Measurements from ENCODE around the gene POU6F2.
"Not testable (repeated sequence)": the region's sequence is repeated elsewhere in the genome, so short reads cannot be mapped to it uniquely, and the experiment has no call there.

Gene POU6F2

GRCh38 chr7:39192476-39192875 is 214.8 kb downstream of the POU6F2 start:
- no peak overlapping the region for H3K27ac ChIP-seq (ENCODE audit: low read depth, low read length)
- no peaks in the 10 kb centered on the region for H3K9me3 ChIP-seq (ENCODE audit: control insufficient read depth in 1 of 2, low read length in 2 of 2)
- H3K27me3 ChIP-seq (ENCODE audit: control insufficient read depth in 1 of 2, insufficient read depth in 2 of 2, low read length in 2 of 2), result no peaks in the 10 kb centered on the region
- no peak overlapping the region for H3K4me3 ChIP-seq (ENCODE audit: low read depth in 1 of 2, low read length in 2 of 2)
- no peaks in the 10 kb centered on the region for H3K4me1 ChIP-seq (ENCODE audit: control insufficient read depth in 1 of 2, insufficient read depth in 2 of 2, low read length in 2 of 2)
- H3K36me3 ChIP-seq (ENCODE audit: control insufficient read depth in 1 of 2, insufficient read depth in 2 of 2, low read length in 2 of 2), result no peaks in the 10 kb centered on the region
- no peak overlapping the region for H3K9ac ChIP-seq (ENCODE audit: low read depth in 1 of 2, low read length in 2 of 2)

- H3K27ac ChIP-seq (ENCODE audit: low read depth, low read length); H3K4me3 ChIP-seq (ENCODE audit: low read depth in 1 of 2, low read length in 2 of 2); H3K36me3 ChIP-seq (ENCODE audit: control insufficient read depth in 1 of 2, insufficient read depth in 2 of 2, low read length in 2 of 2); H3K27me3 ChIP-seq (ENCODE audit: control insufficient read depth in 1 of 2, insufficient read depth in 2 of 2, low read length in 2 of 2); H3K4me1 ChIP-seq (ENCODE audit: control insufficient read depth in 1 of 2, insufficient read depth in 2 of 2, low read length in 2 of 2); H3K9me3 ChIP-seq (ENCODE audit: control insufficient read depth in 1 of 2, low read length in 2 of 2); H3K9ac ChIP-seq (ENCODE audit: low read depth in 1 of 2, low read length in 2 of 2): not testable (repeated sequence)
Observed at GRCh38 chr7:39194388-39194787, 216.7 kb downstream of the POU6F2 start.

GRCh38 chr7:39195967-39196366 is 218.3 kb downstream of the POU6F2 start:
- H3K4me3 ChIP-seq (ENCODE audit: low read depth in 1 of 2, low read length in 2 of 2), result no peak overlapping the region
- H3K9ac ChIP-seq (ENCODE audit: low read depth in 1 of 2, low read length in 2 of 2), result no peak overlapping the region
- no peaks in the 10 kb centered on the region for H3K4me1 ChIP-seq (ENCODE audit: control insufficient read depth in 1 of 2, insufficient read depth in 2 of 2, low read length in 2 of 2)
- H3K36me3 ChIP-seq (ENCODE audit: control insufficient read depth in 1 of 2, insufficient read depth in 2 of 2, low read length in 2 of 2), result no peaks in the 10 kb centered on the region
- H3K27ac ChIP-seq (ENCODE audit: low read depth, low read length), result no peak overlapping the region
- no peaks in the 10 kb centered on the region for H3K27me3 ChIP-seq (ENCODE audit: control insufficient read depth in 1 of 2, insufficient read depth in 2 of 2, low read length in 2 of 2)
- no peaks in the 10 kb centered on the region for H3K9me3 ChIP-seq (ENCODE audit: control insufficient read depth in 1 of 2, low read length in 2 of 2)

GRCh38 chr7:39197831-39198230 is 220.1 kb downstream of the POU6F2 start:
- Histone ChIP-seq H3K9ac (ENCODE audit: low read depth in 1 of 2, low read length in 2 of 2) (no peak overlapping the region), H3K4me1 (ENCODE audit: control insufficient read depth in 1 of 2, insufficient read depth in 2 of 2, low read length in 2 of 2) (no peaks in the 10 kb centered on the region), H3K36me3 (ENCODE audit: control insufficient read depth in 1 of 2, insufficient read depth in 2 of 2, low read length in 2 of 2) (no peaks in the 10 kb centered on the region), H3K4me3 (ENCODE audit: low read depth in 1 of 2, low read length in 2 of 2) (no peak overlapping the region), H3K27me3 (ENCODE audit: control insufficient read depth in 1 of 2, insufficient read depth in 2 of 2, low read length in 2 of 2) (no peaks in the 10 kb centered on the region), H3K9me3 (ENCODE audit: control insufficient read depth in 1 of 2, low read length in 2 of 2) (no peaks in the 10 kb centered on the region), H3K27ac (ENCODE audit: low read depth, low read length) (no peak overlapping the region)

GRCh38 chr7:39198556-39198955 is 220.8 kb downstream of the POU6F2 start:
- H3K9me3 ChIP-seq (ENCODE audit: control insufficient read depth in 1 of 2, low read length in 2 of 2), result no peaks in the 10 kb centered on the region
- H3K9ac ChIP-seq (ENCODE audit: low read depth in 1 of 2, low read length in 2 of 2), result no peak overlapping the region
- H3K27ac ChIP-seq (ENCODE audit: low read depth, low read length), result no peak overlapping the region
- H3K27me3 ChIP-seq (ENCODE audit: control insufficient read depth in 1 of 2, insufficient read depth in 2 of 2, low read length in 2 of 2), result no peaks in the 10 kb centered on the region
- H3K4me3 ChIP-seq (ENCODE audit: low read depth in 1 of 2, low read length in 2 of 2), result no peak overlapping the region
- H3K36me3 ChIP-seq (ENCODE audit: control insufficient read depth in 1 of 2, insufficient read depth in 2 of 2, low read length in 2 of 2), result no peaks in the 10 kb centered on the region
- H3K4me1 ChIP-seq (ENCODE audit: control insufficient read depth in 1 of 2, insufficient read depth in 2 of 2, low read length in 2 of 2), result no peaks in the 10 kb centered on the region

- Histone ChIP-seq H3K4me3 (ENCODE audit: low read depth in 1 of 2, low read length in 2 of 2) (no peak overlapping the region), H3K9me3 (ENCODE audit: control insufficient read depth in 1 of 2, low read length in 2 of 2) (no peaks in the 10 kb centered on the region), H3K27ac (ENCODE audit: low read depth, low read length) (no peak overlapping the region), H3K4me1 (ENCODE audit: control insufficient read depth in 1 of 2, insufficient read depth in 2 of 2, low read length in 2 of 2) (no peaks in the 10 kb centered on the region), H3K9ac (ENCODE audit: low read depth in 1 of 2, low read length in 2 of 2) (no peak overlapping the region), H3K27me3 (ENCODE audit: control insufficient read depth in 1 of 2, insufficient read depth in 2 of 2, low read length in 2 of 2) (no peaks in the 10 kb centered on the region), H3K36me3 (ENCODE audit: control insufficient read depth in 1 of 2, insufficient read depth in 2 of 2, low read length in 2 of 2) (no peaks in the 10 kb centered on the region)
Observed at GRCh38 chr7:39199006-39199405, 221.3 kb downstream of the POU6F2 start.

GRCh38 chr7:39199951-39200350 is 222.2 kb downstream of the POU6F2 start:
- Histone ChIP-seq H3K36me3 (ENCODE audit: control insufficient read depth in 1 of 2, insufficient read depth in 2 of 2, low read length in 2 of 2) (no peaks in the 10 kb centered on the region), H3K27me3 (ENCODE audit: control insufficient read depth in 1 of 2, insufficient read depth in 2 of 2, low read length in 2 of 2) (no peaks in the 10 kb centered on the region), H3K27ac (ENCODE audit: low read depth, low read length) (no peak overlapping the region), H3K9ac (ENCODE audit: low read depth in 1 of 2, low read length in 2 of 2) (no peak overlapping the region), H3K9me3 (ENCODE audit: control insufficient read depth in 1 of 2, low read length in 2 of 2) (no peaks in the 10 kb centered on the region), H3K4me1 (ENCODE audit: control insufficient read depth in 1 of 2, insufficient read depth in 2 of 2, low read length in 2 of 2) (no peaks in the 10 kb centered on the region), H3K4me3 (ENCODE audit: low read depth in 1 of 2, low read length in 2 of 2) (no peak overlapping the region)

GRCh38 chr7:39202041-39202440 is 224.3 kb downstream of the POU6F2 start:
- Histone ChIP-seq H3K27ac (ENCODE audit: low read depth, low read length) (no peak overlapping the region), H3K4me3 (ENCODE audit: low read depth in 1 of 2, low read length in 2 of 2) (no peak overlapping the region), H3K9me3 (ENCODE audit: control insufficient read depth in 1 of 2, low read length in 2 of 2) (no peaks in the 10 kb centered on the region), H3K4me1 (ENCODE audit: control insufficient read depth in 1 of 2, insufficient read depth in 2 of 2, low read length in 2 of 2) (no peaks in the 10 kb centered on the region), H3K27me3 (ENCODE audit: control insufficient read depth in 1 of 2, insufficient read depth in 2 of 2, low read length in 2 of 2) (no peaks in the 10 kb centered on the region), H3K36me3 (ENCODE audit: control insufficient read depth in 1 of 2, insufficient read depth in 2 of 2, low read length in 2 of 2) (no peaks in the 10 kb centered on the region), H3K9ac (ENCODE audit: low read depth in 1 of 2, low read length in 2 of 2) (no peak overlapping the region)

GRCh38 chr7:39210362-39210761 is 232.7 kb downstream of the POU6F2 start:
- H3K4me1 ChIP-seq (ENCODE audit: control insufficient read depth in 1 of 2, insufficient read depth in 2 of 2, low read length in 2 of 2), result no peaks in the 10 kb centered on the region
- H3K9me3 ChIP-seq (ENCODE audit: control insufficient read depth in 1 of 2, low read length in 2 of 2), result no peaks in the 10 kb centered on the region
- no peak overlapping the region for H3K27ac ChIP-seq (ENCODE audit: low read depth, low read length)
- H3K4me3 ChIP-seq (ENCODE audit: low read depth in 1 of 2, low read length in 2 of 2), result no peak overlapping the region
- H3K27me3 ChIP-seq (ENCODE audit: control insufficient read depth in 1 of 2, insufficient read depth in 2 of 2, low read length in 2 of 2), result no peaks in the 10 kb centered on the region
- no peaks in the 10 kb centered on the region for H3K36me3 ChIP-seq (ENCODE audit: control insufficient read depth in 1 of 2, insufficient read depth in 2 of 2, low read length in 2 of 2)
- H3K9ac ChIP-seq (ENCODE audit: low read depth in 1 of 2, low read length in 2 of 2), result no peak overlapping the region

GRCh38 chr7:39211581-39211980 is 233.9 kb downstream of the POU6F2 start:
- no peaks in the 10 kb centered on the region for H3K27me3 ChIP-seq (ENCODE audit: control insufficient read depth in 1 of 2, insufficient read depth in 2 of 2, low read length in 2 of 2)
- no peaks in the 10 kb centered on the region for H3K4me1 ChIP-seq (ENCODE audit: control insufficient read depth in 1 of 2, insufficient read depth in 2 of 2, low read length in 2 of 2)
- no peak overlapping the region for H3K27ac ChIP-seq (ENCODE audit: low read depth, low read length)
- no peak overlapping the region for H3K9ac ChIP-seq (ENCODE audit: low read depth in 1 of 2, low read length in 2 of 2)
- H3K36me3 ChIP-seq (ENCODE audit: control insufficient read depth in 1 of 2, insufficient read depth in 2 of 2, low read length in 2 of 2), result no peaks in the 10 kb centered on the region
- no peak overlapping the region for H3K4me3 ChIP-seq (ENCODE audit: low read depth in 1 of 2, low read length in 2 of 2)
- H3K9me3 ChIP-seq (ENCODE audit: control insufficient read depth in 1 of 2, low read length in 2 of 2), result no peaks in the 10 kb centered on the region

GRCh38 chr7:39212876-39213275 is 235.2 kb downstream of the POU6F2 start:
- Histone ChIP-seq H3K4me3 (ENCODE audit: low read depth in 1 of 2, low read length in 2 of 2) (no peak overlapping the region), H3K9me3 (ENCODE audit: control insufficient read depth in 1 of 2, low read length in 2 of 2) (no peaks in the 10 kb centered on the region), H3K27me3 (ENCODE audit: control insufficient read depth in 1 of 2, insufficient read depth in 2 of 2, low read length in 2 of 2) (no peaks in the 10 kb centered on the region), H3K4me1 (ENCODE audit: control insufficient read depth in 1 of 2, insufficient read depth in 2 of 2, low read length in 2 of 2) (no peaks in the 10 kb centered on the region), H3K36me3 (ENCODE audit: control insufficient read depth in 1 of 2, insufficient read depth in 2 of 2, low read length in 2 of 2) (no peaks in the 10 kb centered on the region), H3K9ac (ENCODE audit: low read depth in 1 of 2, low read length in 2 of 2) (no peak overlapping the region), H3K27ac (ENCODE audit: low read depth, low read length) (no peak overlapping the region)
